Osteocyte (in vitro differentiated cells): ENCODE results near the gene DIPK1B. TPM values are rescaled to one million over a fixed set of nuclear protein-coding genes. Genes with fewer than 3 reads are reported as not detected.

Experiments
- DNase-seq: peaks from one replicate; pipeline ENCODE4 v3.0.0; 2021; ENCODE audit warnings: mixed read lengths; ENCODE audit not compliant: unreplicated experiment; ENCODE audit errors: extremely low spot score
- H3K27ac Mint-ChIP-seq: one replicate; pipeline ENCODE4 v1.8.0; 2021; ENCODE audit warnings: mild to moderate bottlenecking, mixed read lengths; ENCODE audit not compliant: unreplicated experiment
- H3K27me3 Mint-ChIP-seq: one replicate; pipeline ENCODE4 v1.8.0; 2021; ENCODE audit warnings: mixed read lengths; ENCODE audit not compliant: unreplicated experiment
- H3K36me3 Mint-ChIP-seq: one replicate; pipeline ENCODE4 v1.8.0; 2021; ENCODE audit warnings: mixed read lengths; ENCODE audit not compliant: unreplicated experiment
- H3K4me1 Mint-ChIP-seq: one replicate; pipeline ENCODE4 v1.8.0; 2021; ENCODE audit warnings: mixed read lengths; ENCODE audit not compliant: unreplicated experiment
- H3K4me3 Mint-ChIP-seq: one replicate; pipeline ENCODE4 v1.8.0; 2021; ENCODE audit warnings: mild to moderate bottlenecking, moderate library complexity, mixed read lengths; ENCODE audit not compliant: unreplicated experiment
- H3K9me3 Mint-ChIP-seq: one replicate; pipeline ENCODE4 v1.8.0; 2021; ENCODE audit warnings: mixed read lengths; ENCODE audit not compliant: unreplicated experiment
- total RNA-seq: library from RNA; stranded (reverse); gene quantifications from 2 replicates; pipeline ENCODE4 v1.2.1, GENCODE V29; 2021
- TF ChIP-seq, protein P1 (sequence below): fragments of 200-600 bp; sonication (generic); IDR thresholded peaks from 2 replicates; pipeline ENCODE4 v1.5.0; 2021; ENCODE audit warnings: antibody characterized with exemption, mild to moderate bottlenecking, moderate library complexity

The DIPK1B gene
- total RNA-seq, 1 donor from 2014 or later, result 11.4 TPM

DNA sequence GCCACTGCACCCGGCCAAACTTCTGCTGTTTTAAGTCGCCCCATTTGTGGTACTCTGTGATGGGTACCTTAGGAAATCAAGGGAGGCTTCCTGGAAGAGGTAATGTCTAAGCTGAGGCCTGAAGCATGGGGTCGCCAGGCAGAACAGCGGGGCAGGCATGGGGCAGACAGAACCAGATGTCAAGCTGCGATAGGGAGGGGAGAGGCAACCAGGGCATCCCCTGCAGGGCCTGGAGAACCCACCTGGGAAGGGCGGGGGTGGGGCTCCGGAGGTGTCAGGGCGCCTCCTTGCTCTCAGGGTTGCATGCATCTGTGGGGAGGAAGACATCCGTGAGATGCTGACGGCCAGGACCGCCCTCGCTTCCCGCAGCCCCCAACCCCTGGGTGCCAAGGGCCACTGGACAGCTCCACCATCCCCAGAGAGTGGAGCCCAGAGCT, 49.2 kb downstream of the DIPK1B start:
- Mint-ChIP-seq H3K9me3 (no peaks in the 10 kb centered on the region), H3K4me1 (peaks cover 2% of the 10 kb centered on the region), H3K27ac (no peak overlapping the region), H3K27me3 (no peaks in the 10 kb centered on the region), H3K36me3 (no peaks in the 10 kb centered on the region), H3K4me3 (no peak overlapping the region)
- no peak for DNase-seq
- TF ChIP-seq, protein P1, sequence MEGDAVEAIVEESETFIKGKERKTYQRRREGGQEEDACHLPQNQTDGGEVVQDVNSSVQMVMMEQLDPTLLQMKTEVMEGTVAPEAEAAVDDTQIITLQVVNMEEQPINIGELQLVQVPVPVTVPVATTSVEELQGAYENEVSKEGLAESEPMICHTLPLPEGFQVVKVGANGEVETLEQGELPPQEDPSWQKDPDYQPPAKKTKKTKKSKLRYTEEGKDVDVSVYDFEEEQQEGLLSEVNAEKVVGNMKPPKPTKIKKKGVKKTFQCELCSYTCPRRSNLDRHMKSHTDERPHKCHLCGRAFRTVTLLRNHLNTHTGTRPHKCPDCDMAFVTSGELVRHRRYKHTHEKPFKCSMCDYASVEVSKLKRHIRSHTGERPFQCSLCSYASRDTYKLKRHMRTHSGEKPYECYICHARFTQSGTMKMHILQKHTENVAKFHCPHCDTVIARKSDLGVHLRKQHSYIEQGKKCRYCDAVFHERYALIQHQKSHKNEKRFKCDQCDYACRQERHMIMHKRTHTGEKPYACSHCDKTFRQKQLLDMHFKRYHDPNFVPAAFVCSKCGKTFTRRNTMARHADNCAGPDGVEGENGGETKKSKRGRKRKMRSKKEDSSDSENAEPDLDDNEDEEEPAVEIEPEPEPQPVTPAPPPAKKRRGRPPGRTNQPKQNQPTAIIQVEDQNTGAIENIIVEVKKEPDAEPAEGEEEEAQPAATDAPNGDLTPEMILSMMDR, result no peak

DNA sequence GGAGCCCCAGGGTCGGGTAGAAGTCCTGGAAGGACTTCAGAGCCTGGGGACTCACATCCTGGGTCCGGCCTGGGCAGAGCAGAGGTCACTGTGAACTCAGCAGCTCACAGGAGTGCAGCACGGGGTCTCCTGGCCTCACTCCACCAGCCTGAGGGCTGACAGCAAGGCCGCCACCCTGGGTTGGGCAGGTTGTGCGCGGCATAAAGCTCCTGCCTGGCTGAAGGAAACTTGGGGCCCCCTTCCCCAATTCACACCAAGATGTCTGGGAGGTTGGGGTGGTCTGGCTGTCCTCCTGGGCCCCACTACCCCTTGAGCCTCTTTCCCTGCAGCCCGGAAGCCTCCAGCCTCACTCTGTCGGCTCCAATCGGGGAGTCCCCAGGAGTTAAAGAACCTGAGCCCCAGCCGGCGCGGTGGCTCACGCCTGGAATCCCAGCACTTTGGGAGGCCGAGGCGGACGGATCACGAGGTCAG, 49.9 kb downstream of the DIPK1B start:
- peaks cover 2% of the 10 kb centered on the region for H3K4me1 Mint-ChIP-seq
- H3K9me3 Mint-ChIP-seq, result no peaks in the 10 kb centered on the region
- DNase-seq, result no peak
- TF ChIP-seq, protein P1, result no peak
- no peak overlapping the region for H3K4me3 Mint-ChIP-seq
- H3K27ac Mint-ChIP-seq, result no peak overlapping the region
- H3K36me3 Mint-ChIP-seq, result no peaks in the 10 kb centered on the region
- H3K27me3 Mint-ChIP-seq, result no peaks in the 10 kb centered on the region

DNA sequence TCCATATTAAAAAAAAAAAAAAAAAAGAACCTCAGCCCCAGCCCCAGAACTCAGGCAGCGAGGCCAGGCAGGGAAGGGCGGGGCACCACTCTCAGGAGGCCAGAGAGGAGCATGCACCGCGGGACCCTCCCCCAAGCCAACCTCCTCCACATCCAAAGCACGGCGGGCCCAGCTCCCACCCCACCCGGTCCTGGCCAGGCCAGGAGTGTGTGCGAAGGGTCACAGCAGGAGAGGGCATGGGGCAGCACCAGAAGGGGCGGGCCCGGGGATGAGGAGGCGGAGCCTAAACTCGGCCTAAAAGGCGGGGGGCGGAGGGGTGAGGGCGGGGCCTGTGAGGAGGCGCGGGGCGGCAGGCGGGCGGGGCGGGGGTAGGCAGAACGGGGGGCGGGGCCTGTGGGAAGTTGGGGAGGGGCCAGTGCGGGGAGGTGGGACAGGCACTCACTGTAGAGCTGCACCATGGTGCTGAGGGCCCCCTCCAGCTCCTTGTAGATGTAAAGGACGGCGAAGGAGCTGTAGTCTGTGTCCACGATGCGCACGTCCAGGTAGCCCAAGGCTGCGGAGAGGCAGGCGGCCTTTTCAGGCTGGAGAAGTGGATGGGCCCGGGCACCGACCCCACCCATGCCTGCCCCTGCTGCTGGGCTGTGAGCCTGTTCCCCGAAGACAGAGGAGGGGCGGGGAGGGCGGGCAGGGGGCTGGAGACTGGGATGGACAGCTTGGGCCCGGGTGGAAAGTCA, 50.7 kb downstream of the DIPK1B start:
- H3K4me1 Mint-ChIP-seq, result peaks cover 2% of the 10 kb centered on the region
- H3K27me3 Mint-ChIP-seq, result peaks cover 5% of the 10 kb centered on the region
- TF ChIP-seq, protein P1, result no peak
- no peak overlapping the region for H3K4me3 Mint-ChIP-seq
- no peaks in the 10 kb centered on the region for H3K36me3 Mint-ChIP-seq
- H3K27ac Mint-ChIP-seq, result no peak overlapping the region
- H3K9me3 Mint-ChIP-seq, result no peaks in the 10 kb centered on the region
- DNase-seq, result no peak

DNA sequence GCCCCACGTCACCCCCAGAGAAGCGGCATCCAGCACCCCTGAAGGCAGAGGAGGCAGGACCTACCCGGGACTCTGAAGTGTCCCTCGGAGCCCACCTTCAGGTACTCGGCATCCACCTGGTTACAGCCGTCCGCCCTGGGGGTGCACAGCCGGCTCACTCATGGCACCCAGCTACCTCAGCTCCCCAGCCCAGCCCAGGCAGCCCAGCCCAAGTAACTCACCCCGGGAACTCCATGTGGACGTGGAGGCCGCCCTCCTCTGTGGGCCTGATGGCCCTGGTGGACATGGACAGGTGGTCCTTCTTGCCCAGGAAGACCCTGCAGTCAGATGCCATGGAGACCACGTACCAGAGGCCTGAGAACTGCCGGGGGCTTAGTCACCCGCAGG, 51.3 kb downstream of the DIPK1B start:
- TF ChIP-seq, protein P1, result no peak
- no peak overlapping the region for H3K4me3 Mint-ChIP-seq
- H3K36me3 Mint-ChIP-seq, result no peaks in the 10 kb centered on the region
- H3K9me3 Mint-ChIP-seq, result no peaks in the 10 kb centered on the region
- H3K4me1 Mint-ChIP-seq, result peaks cover 2% of the 10 kb centered on the region
- DNase-seq, result no peak
- no peak overlapping the region for H3K27ac Mint-ChIP-seq
- peaks cover 6% of the 10 kb centered on the region for H3K27me3 Mint-ChIP-seq

DNA sequence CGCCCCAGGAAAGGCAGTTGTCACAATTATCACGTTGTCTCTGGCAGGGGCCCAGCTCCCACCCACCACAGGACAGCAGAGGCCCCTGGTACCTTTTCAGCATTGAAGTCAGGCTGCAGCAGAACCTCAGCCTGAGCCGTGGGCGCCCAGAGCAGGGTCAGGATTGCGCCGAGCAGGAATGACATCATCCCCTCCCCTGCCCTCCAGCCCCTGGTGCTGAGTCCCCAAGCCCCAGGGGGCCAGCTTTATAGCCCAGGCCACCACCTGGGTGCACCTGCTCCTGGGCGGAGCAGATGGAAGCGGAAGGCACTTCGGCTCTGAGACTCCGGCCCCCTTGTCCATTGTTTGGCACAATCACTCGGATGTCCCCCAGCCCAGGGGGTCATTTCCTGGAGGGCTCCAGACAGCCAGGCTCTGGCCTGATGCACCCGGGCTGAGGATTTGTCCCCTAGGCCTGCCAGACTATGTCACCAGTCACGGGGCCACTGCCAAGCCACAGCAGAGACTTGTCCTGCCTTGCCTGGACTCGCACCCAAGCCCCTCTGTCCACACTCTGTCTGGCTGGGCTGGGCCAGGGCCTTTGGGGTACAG, 52.0 kb downstream of the DIPK1B start, which contains the start of gene LCN15:
TSS of gene LCN15 (minus strand) at position 218 of the 591 bp plus-strand sequence. CDS start at position 188, 30 bp downstream.
- TF ChIP-seq, protein P1, result no peak
- no peak for DNase-seq
- H3K4me1 Mint-ChIP-seq, result peaks cover 2% of the 10 kb centered on the region
- H3K36me3 Mint-ChIP-seq, result no peaks in the 10 kb centered on the region
- H3K9me3 Mint-ChIP-seq, result no peaks in the 10 kb centered on the region
- H3K27ac Mint-ChIP-seq, result no peak within 1 kb of the TSS
- H3K27me3 Mint-ChIP-seq, result peaks cover 6% of the 10 kb centered on the region
- no peak within 1 kb of the TSS for H3K4me3 Mint-ChIP-seq
